ENCODE data around the gene BRI3.

The BRI3 gene

DNA sequence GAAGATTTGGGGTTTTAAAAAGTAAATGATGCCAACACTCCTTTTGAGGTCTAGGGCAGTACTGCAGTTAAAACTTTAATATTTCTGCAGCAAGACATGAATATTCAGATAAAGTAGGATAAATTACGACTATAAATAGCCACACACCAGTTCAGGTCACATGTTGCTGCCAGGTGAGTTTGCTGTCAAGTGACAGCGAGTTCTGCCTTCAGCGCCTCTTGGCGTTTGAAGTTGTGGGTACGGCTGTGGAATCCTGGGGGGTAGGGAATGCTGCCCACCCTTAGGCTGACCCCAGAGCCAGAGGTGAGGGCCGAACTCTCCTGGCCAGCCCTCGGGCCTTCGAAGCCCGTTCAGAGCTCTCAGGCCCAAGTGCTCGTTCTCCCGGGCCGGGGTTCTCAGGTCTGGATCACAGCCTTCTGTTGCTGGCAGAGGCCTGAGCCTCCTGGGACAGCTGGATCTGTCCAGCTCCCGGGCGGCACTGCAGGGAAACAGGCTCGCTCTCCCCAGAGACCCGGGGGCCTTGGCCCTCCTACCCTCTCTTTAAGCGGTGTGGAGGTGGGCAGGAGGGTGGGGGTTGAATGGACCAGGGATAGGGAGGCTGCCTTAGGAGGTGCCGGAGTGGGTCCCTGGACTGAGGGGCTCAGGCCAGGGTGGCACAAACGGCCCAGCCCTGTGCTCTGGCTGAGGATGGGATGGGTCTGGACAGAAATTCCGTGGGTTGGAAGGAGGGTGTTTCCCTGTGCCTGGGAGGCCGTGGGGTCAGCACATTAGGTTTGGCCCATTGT, 5.4 kb downstream of the BRI3 start:
- DNase-seq (ENCODE audit: low read depth), result no peak
- no peak overlapping the region for H3K4me3 ChIP-seq (ENCODE audit: low read depth, low read length)
- TF ChIP-seq, protein P1, sequence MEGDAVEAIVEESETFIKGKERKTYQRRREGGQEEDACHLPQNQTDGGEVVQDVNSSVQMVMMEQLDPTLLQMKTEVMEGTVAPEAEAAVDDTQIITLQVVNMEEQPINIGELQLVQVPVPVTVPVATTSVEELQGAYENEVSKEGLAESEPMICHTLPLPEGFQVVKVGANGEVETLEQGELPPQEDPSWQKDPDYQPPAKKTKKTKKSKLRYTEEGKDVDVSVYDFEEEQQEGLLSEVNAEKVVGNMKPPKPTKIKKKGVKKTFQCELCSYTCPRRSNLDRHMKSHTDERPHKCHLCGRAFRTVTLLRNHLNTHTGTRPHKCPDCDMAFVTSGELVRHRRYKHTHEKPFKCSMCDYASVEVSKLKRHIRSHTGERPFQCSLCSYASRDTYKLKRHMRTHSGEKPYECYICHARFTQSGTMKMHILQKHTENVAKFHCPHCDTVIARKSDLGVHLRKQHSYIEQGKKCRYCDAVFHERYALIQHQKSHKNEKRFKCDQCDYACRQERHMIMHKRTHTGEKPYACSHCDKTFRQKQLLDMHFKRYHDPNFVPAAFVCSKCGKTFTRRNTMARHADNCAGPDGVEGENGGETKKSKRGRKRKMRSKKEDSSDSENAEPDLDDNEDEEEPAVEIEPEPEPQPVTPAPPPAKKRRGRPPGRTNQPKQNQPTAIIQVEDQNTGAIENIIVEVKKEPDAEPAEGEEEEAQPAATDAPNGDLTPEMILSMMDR (IDR thresholded peaks at IDR 0.05; ENCODE audit: control insufficient read depth, extremely low read depth, insufficient read depth), result no peak

DNA sequence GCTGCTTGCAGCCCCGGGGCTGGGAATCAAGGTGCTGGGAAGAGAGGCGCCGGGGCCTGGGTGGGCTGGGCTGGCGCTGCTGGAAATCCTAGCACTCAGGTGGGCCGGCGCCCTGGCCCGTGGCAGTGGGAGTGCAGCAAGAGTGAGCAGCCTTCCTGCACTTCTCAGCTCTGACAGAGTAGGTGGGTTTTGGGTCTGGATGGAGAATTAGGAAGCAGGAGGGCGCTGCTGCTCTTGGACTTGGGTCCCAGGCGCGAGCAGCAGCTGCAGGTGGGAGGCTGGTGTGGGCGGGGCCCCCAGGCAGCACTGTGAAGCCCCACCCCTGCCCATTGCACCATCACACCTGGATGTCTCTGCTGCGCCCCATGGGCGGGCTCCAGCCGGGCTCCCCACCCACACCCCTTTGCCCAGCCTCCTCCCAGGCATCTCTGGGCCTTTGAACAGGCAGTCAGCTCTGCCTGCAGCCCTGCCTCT, 6.0 kb downstream of the BRI3 start:
- no peak for DNase-seq (ENCODE audit: low read depth)
- TF ChIP-seq, protein P1 (IDR thresholded peaks at IDR 0.05; ENCODE audit: control insufficient read depth, extremely low read depth, insufficient read depth), result no peak
- H3K4me3 ChIP-seq (ENCODE audit: low read depth, low read length), result no peak overlapping the region

DNA sequence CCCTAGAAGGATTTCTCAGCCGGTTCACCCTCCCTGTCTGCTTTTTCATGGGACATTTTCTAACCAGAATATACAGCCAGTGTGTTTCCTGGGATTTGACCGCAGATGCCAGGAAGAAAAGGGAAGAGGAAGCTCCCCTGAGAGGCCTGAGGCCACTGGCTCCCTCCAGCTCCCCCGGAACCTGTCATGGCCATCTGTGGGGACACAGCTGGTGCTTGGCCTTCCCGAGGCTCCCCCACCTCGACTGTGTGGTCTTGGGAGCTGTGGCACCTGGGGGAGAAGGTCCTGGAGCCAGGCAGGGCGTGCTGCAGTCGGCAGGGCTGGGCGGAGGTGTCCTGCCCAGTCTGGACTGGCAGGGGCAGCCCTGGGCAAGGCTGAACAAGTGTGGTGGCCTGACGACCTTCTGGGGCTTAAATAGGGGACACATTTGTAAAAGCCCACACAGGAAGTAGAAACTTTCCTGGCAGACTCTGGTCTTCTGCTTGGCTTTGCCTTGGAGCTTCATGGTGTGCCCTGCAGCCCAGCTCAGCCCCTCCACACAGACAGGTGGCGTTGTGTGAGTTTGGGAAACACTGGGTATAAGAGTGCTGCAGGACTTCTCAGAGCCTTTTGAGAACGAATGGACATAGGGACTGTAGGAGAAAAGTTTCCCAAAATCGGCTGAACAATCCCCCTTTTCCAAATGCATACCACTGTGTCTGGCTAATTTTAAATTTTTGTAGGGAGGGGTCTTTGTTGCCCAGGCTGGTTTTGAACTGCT, 6.8 kb downstream of the BRI3 start:
- no peak overlapping the region for H3K4me3 ChIP-seq (ENCODE audit: low read depth, low read length)
- TF ChIP-seq, protein P1 (IDR thresholded peaks at IDR 0.05; ENCODE audit: control insufficient read depth, extremely low read depth, insufficient read depth), result no peak
- no peak for DNase-seq (ENCODE audit: low read depth)

DNA sequence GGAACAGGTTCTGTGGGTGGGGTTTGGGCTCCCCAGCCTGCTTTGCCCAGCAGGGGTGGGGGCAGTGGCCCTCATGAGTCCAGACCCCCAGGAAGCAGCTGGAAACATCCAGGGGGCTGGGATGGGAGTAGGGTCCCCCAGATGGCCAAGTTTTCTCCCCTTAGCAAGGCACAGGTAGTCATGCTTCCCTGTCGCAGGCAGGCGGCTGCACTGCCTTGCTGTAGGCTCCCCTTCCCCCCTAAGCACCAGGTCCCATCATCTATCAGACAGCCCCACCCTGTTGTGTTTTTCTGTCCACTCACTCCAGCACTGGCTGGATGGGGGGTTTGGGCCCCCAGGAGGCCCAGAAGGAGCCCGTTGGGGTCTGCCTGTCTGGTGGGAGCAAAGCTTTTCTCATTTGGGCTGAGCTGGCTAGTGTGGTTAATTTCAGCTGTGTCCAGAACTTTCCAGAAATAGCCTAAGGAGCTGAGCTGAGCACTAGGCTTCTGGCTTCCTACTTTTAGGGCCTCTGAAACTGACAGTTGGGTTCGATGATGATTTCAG, 7.9 kb downstream of the BRI3 start:
- H3K4me3 ChIP-seq (ENCODE audit: low read depth, low read length), result no peak overlapping the region
- TF ChIP-seq, protein P1 (IDR thresholded peaks at IDR 0.05; ENCODE audit: control insufficient read depth, extremely low read depth, insufficient read depth), result no peak
- DNase-seq (ENCODE audit: low read depth), result no peak

DNA sequence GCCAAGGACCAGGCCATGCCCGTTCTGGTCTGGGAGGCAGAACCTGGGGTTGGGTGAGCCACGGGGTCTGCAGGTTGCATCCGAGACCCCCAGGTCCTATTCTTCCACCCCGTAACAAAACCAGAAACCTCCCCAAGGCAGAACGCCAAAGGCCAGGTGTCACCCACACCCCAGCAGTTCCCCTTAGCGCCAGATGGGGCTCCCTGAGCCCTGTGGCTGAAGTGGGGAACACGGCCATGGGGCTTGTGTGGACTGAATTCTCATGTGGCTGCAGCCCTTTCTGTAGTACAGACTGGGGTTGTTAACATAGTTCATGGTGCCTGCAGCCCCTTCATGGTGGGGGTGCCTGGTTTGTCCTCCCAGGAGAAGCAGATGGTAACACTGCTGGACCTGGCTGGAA, 10.2 kb downstream of the BRI3 start:
- no peak for DNase-seq (ENCODE audit: low read depth)
- H3K4me3 ChIP-seq (ENCODE audit: low read depth, low read length), result no peak overlapping the region
- TF ChIP-seq, protein P1 (IDR thresholded peaks at IDR 0.05; ENCODE audit: control insufficient read depth, extremely low read depth, insufficient read depth), result no peak

DNA sequence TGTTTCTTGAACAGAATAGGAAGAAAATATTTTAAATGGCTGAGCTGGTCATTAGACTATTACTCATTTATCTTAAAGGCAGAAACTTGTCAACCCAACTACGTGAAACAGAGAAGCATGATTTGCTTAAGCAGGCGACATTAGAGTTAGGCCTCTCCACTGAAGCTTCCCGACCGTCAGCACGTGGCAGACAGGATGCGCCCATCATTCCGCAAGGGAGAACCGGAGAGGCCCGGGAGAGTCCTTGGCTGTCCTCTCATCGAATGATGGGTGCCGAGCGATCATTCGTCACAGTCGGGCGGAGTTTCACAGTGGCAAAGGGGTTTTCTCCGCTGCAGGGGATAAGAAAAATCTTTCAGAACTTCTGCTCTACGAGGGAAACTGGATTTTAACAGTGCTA, 11.8 kb downstream of the BRI3 start:
- TF ChIP-seq, protein P1 (IDR thresholded peaks at IDR 0.05; ENCODE audit: control insufficient read depth, extremely low read depth, insufficient read depth), result no peak
- H3K4me3 ChIP-seq (ENCODE audit: low read depth, low read length), result no peak overlapping the region
- DNase-seq (ENCODE audit: low read depth), result no peak
